Endothelial cell of umbilical vein (primary cell): ENCODE results near the gene SYT8. TPM values are rescaled to one million over a fixed set of nuclear protein-coding genes. Genes with fewer than 3 reads are reported as not detected.
"Not testable (repeated sequence)": the region's sequence is repeated elsewhere in the genome, so short reads cannot be mapped to it uniquely, and the experiment has no call there.

Experiments used
- BruUV-seq: library from RNA; stranded (reverse); fragments of 400-500 nt; replicated peaks from 2 replicates; lab custom pipeline; 2021; lab: Mats Ljungman, UMichigan
- CTCF ChIA-PET: fragments of 300-600, 350-600 bp; sonication (Branson Sonifier 250); formaldehyde crosslinking; loops from one replicate; lab custom pipeline; 2021; ENCODE audit warnings: antibody characterized with exemption, inconsistent platforms; lab: Charles Lee
- POLR2A ChIA-PET: fragments of 300-600, 350-600 bp; sonication (Branson Sonifier 250); formaldehyde crosslinking; loops from one replicate; lab custom pipeline; 2021; ENCODE audit warnings: antibody characterized with exemption, inconsistent platforms; lab: Charles Lee
- DNase-seq: peaks from one replicate; pipeline ENCODE4 v3.0.0-alpha.2; 2011; ENCODE audit warnings: low read depth, low spot score
- FAIRE-seq: peaks from 2 replicates; lab custom pipeline; 2011; peaks lifted over from hg19 to GRCh38; lab: Jason Lieb, UNC
- H2AFZ ChIP-seq: 2 replicates; pipeline ENCODE4 v1.6.0; 2012; ENCODE audit warnings: low read depth, low read length, control low read depth, inconsistent platforms
- H3K27ac ChIP-seq: 2 replicates; pipeline ENCODE4 v1.5.1; 2011; ENCODE audit warnings: low read depth, mild to moderate bottlenecking, control low read depth, low read length, moderate library complexity; ENCODE audit not compliant: insufficient read depth
- H3K27me3 ChIP-seq, 2 experiments: 2 replicates each; pipeline versions ENCODE4 v1.6.0 to v1.6.1; 2011; ENCODE audit warnings: low read length in 2 of 2, mixed read lengths in 1 of 2; ENCODE audit not compliant: control insufficient read depth in 2 of 2, insufficient read depth in 2 of 2
- H3K36me3 ChIP-seq, 2 experiments: 2 replicates in 1 of 2; 3 replicates in 1 of 2; pipeline ENCODE4 v1.5.1; 2011; ENCODE audit warnings: low read length in 2 of 2, mild to moderate bottlenecking in 1 of 2, moderate library complexity in 1 of 2; ENCODE audit not compliant: control insufficient read depth in 2 of 2, insufficient read depth in 2 of 2; ENCODE audit errors: extremely low read depth in 1 of 2
- H3K4me1 ChIP-seq: 3 replicates; pipeline ENCODE4 v1.5.1; 2011; ENCODE audit warnings: mild to moderate bottlenecking, low read length; ENCODE audit not compliant: control insufficient read depth, insufficient read depth; ENCODE audit errors: extremely low read depth
- H3K4me2 ChIP-seq: 2 replicates; pipeline ENCODE4 v1.6.1; 2011; ENCODE audit warnings: low read length, control low read depth, mixed read lengths; ENCODE audit not compliant: insufficient read depth
- H3K4me3 ChIP-seq, 3 experiments: fragments of 200-600 bp in 1 of 3; sonication (generic), shearing (Covaris generic) in 1 of 3; replicated peaks in 1 of 3; 2 replicates each; pipeline ENCODE4 v1.5.1; 2011 to 2016; ENCODE audit warnings: control low read depth in 3 of 3, low read length in 3 of 3, mild to moderate bottlenecking in 2 of 3, inconsistent platforms in 1 of 3, low read depth in 1 of 3, moderate library complexity in 1 of 3; ENCODE audit not compliant: insufficient read depth in 1 of 3
- H3K79me2 ChIP-seq: 2 replicates; pipeline ENCODE4 v1.6.0; 2012; ENCODE audit warnings: low read length, inconsistent platforms; ENCODE audit not compliant: control insufficient read depth, insufficient read depth
- H3K9ac ChIP-seq: replicated peaks from 2 replicates; pipeline ENCODE3; 2011; ENCODE audit warnings: low read length, control low read depth; ENCODE audit not compliant: insufficient read depth; ENCODE audit errors: extremely low read depth
- H3K9me1 ChIP-seq: replicated peaks from 3 replicates; pipeline ENCODE4 v1.6.0; 2011; ENCODE audit warnings: mild to moderate bottlenecking, low read length; ENCODE audit not compliant: control insufficient read depth, insufficient read depth; ENCODE audit errors: extremely low read depth
- H3K9me3 ChIP-seq: replicated peaks from 2 replicates; pipeline ENCODE4 v1.5.1; 2012; ENCODE audit warnings: low read length, inconsistent platforms; ENCODE audit not compliant: control insufficient read depth, insufficient read depth
- H4K20me1 ChIP-seq: replicated peaks from 2 replicates; pipeline ENCODE3; 2011; ENCODE audit warnings: mild to moderate bottlenecking, low read length; ENCODE audit not compliant: control insufficient read depth, insufficient read depth; ENCODE audit errors: extremely low read depth
- EZH2 ChIP-seq: IDR thresholded peaks from 2 replicates; pipeline ENCODE4 v1.6.1; 2012; ENCODE audit warnings: borderline replicate concordance, low read depth, mild to moderate bottlenecking, moderate library complexity, low read length, inconsistent platforms; ENCODE audit not compliant: severe bottlenecking
- FOS ChIP-seq: IDR thresholded peaks from 2 replicates; pipeline ENCODE4 v1.6.1; 2011; ENCODE audit warnings: mild to moderate bottlenecking, low read length, moderate library complexity, borderline replicate concordance; ENCODE audit not compliant: insufficient read depth
- GATA2 ChIP-seq: IDR thresholded peaks from 2 replicates; pipeline ENCODE4 v1.7.0; 2011; ENCODE audit warnings: low read depth, mild to moderate bottlenecking, moderate library complexity, mixed read lengths, low read length; ENCODE audit not compliant: insufficient read length, insufficient read depth
- JUN ChIP-seq: IDR thresholded peaks from 2 replicates; pipeline ENCODE4 v1.6.1; 2011; ENCODE audit warnings: borderline replicate concordance, low read depth; ENCODE audit not compliant: insufficient read length, insufficient read depth
- MYC ChIP-seq: IDR thresholded peaks from one replicate; pipeline ENCODE4 v1.6.1; 2011; ENCODE audit warnings: mild to moderate bottlenecking, low read depth, low read length
- POLR2A ChIP-seq: IDR thresholded peaks from 2 replicates; pipeline ENCODE4 v1.6.1; 2012; ENCODE audit warnings: low read depth, mild to moderate bottlenecking, control low read depth, low read length
- POLR2AphosphoS5 ChIP-seq: IDR thresholded peaks from 2 replicates; pipeline ENCODE4 v1.6.1; 2012; ENCODE audit warnings: low read depth, mild to moderate bottlenecking, control low read depth, low read length, moderate library complexity; ENCODE audit not compliant: insufficient read depth
- dilution Hi-C: fragments of 300-500 bp; cut with MboI; formaldehyde crosslinking; loops from one replicate; pipeline ENCODE4 v1.15.0; 2019; ENCODE audit warnings: low sequenced_read_pairs; ENCODE audit not compliant: extremely low pct_ligation_motif_present
- intact Hi-C: fragments of 100-400 bp; cut with micrococcal nuclease; formaldehyde crosslinking; loops from one replicate; pipeline ENCODE4 v1.10.0; 2022
- polyA plus RNA-seq, 4 experiments: library from polyadenylated mRNA; depleted of rRNA in 3 of 4; stranded (reverse) in 3 of 4; unstranded in 1 of 4; fragments of >200 nt; gene quantifications; 2 replicates each; pipeline versions ENCODE4 v1.2.1 to v1.2.3, GENCODE V29; 2011 to 2012; ENCODE audit warnings: missing spikeins in 1 of 4
- total RNA-seq: library from RNA; stranded (reverse); gene quantifications from 2 replicates; pipeline ENCODE4 v1.2.3, GENCODE V29; 2021
- TF ChIP-seq, protein P1 (sequence below), 2 donors: IDR thresholded peaks; 1 replicate in 1 of 2; 2 replicates in 1 of 2; pipeline ENCODE4 v1.5.1; 2011; ENCODE audit warnings: low read length in 2 of 2, mild to moderate bottlenecking in 2 of 2, moderate library complexity in 2 of 2, control low read depth in 1 of 2, inconsistent platforms in 1 of 2, low read depth in 1 of 2; ENCODE audit not compliant: insufficient read depth in 1 of 2; ENCODE audit errors: extremely low read depth in 1 of 2
- TF ChIP-seq, protein P2 (sequence below): IDR thresholded peaks from 2 replicates; pipeline ENCODE4 v1.6.1; 2011; ENCODE audit not compliant: insufficient read depth, insufficient read length

SYT8 gene
- total and polyA plus RNA-seq, 2 donors (not counting 3 experiments of a cell fraction or from before 2014, with no cell fraction given), result not detected

DNA sequence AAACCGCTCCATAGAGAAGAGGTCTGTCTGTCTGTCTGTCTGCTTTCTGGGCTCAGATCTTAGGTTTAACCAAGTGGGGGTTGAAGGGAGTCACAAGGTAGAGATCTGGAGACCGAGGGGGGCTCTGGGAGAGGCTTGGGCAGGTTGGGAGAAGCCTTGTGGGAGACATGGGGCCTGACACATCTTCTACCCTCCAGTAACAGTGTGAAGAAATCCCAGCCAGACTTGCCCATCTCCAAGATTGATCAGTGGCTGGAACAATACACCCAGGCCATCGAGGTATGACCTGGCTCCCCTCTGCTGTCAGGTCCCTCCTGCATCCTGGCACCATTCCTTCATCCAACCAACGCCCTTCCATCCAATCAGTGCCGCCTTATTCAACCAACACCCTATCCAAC lies 49.5 kb downstream of the SYT8 start:
- no peaks in the 10 kb centered on the region for H3K79me2 ChIP-seq
- H3K9ac ChIP-seq, result no peak overlapping the region
- no peaks in the 10 kb centered on the region for H3K4me1 ChIP-seq
- no peak for FAIRE-seq
- POLR2A ChIA-PET, result no interaction called here
- H3K36me3 ChIP-seq, result no peaks in the 10 kb centered on the region
- no peak overlapping the region for H2AFZ ChIP-seq
- H3K4me3 ChIP-seq, result no peak overlapping the region
- no peaks in the 10 kb centered on the region for H4K20me1 ChIP-seq
- no peak overlapping the region for H3K27ac ChIP-seq
- no peaks in the 10 kb centered on the region for H3K9me3 ChIP-seq
- no peaks in the 10 kb centered on the region for H3K27me3 ChIP-seq
- H3K9me1 ChIP-seq, result no peaks in the 10 kb centered on the region
- intact Hi-C loops, result no loop called here
- BruUV-seq, result no TSS peak
- no peak for DNase-seq
- dilution Hi-C loops, result no loop called here
- TF ChIP-seq GATA2, result no peak
- no peak for TF ChIP-seq POLR2AphosphoS5
- no peak for TF ChIP-seq POLR2A
- TF ChIP-seq JUN, result no peak
- TF ChIP-seq, protein P1, sequence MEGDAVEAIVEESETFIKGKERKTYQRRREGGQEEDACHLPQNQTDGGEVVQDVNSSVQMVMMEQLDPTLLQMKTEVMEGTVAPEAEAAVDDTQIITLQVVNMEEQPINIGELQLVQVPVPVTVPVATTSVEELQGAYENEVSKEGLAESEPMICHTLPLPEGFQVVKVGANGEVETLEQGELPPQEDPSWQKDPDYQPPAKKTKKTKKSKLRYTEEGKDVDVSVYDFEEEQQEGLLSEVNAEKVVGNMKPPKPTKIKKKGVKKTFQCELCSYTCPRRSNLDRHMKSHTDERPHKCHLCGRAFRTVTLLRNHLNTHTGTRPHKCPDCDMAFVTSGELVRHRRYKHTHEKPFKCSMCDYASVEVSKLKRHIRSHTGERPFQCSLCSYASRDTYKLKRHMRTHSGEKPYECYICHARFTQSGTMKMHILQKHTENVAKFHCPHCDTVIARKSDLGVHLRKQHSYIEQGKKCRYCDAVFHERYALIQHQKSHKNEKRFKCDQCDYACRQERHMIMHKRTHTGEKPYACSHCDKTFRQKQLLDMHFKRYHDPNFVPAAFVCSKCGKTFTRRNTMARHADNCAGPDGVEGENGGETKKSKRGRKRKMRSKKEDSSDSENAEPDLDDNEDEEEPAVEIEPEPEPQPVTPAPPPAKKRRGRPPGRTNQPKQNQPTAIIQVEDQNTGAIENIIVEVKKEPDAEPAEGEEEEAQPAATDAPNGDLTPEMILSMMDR (IDR thresholded peaks at IDR 0.05; ENCODE audit: extremely low read depth in 1 of 2, insufficient read depth in 1 of 2, low read depth in 1 of 2, low read length in 2 of 2), result no peak
- no peak for TF ChIP-seq FOS
- no peak for TF ChIP-seq EZH2
- TF ChIP-seq, protein P2, sequence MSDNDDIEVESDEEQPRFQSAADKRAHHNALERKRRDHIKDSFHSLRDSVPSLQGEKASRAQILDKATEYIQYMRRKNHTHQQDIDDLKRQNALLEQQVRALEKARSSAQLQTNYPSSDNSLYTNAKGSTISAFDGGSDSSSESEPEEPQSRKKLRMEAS, result no peak
- no peak for TF ChIP-seq MYC
- CTCF ChIA-PET, result interaction anchor here (1.0 to 3.7 kb wide), 6 partner anchors 51 to 269 kb away, joined by 3 to 262 read pairs (median 68); partner anchors contain the start of gene MRPL23
- H3K4me2 ChIP-seq, result no peak overlapping the region

DNA sequence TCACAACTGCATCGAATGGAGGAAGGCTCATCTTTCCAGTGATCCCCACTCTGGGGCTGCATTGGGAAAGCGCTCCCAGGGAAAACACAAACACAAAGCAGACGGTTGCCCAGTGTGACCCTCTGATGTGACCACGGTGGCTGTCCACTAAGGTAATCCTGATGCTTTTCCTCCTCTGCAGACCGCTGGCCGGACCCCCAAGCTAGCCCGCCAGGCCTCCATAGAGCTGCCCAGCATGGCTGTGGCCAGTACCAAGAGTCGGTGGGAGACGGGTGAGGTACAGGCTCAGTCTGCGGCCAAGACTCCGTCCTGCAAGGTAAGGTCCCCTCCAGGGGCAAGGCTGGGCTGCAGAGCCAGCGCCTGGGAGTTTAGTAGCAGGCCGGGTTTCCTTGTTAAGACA lies 51.8 kb downstream of the SYT8 start:
- H3K9ac ChIP-seq, H3K36me3 ChIP-seq, POLR2A ChIA-PET, dilution Hi-C loops, H3K9me3 ChIP-seq, H3K9me1 ChIP-seq, CTCF ChIA-PET, intact Hi-C loops, H3K4me1 ChIP-seq, H2AFZ ChIP-seq, DNase-seq, BruUV-seq, H3K27ac ChIP-seq, H3K27me3 ChIP-seq, FAIRE-seq, H4K20me1 ChIP-seq, H3K4me2 ChIP-seq, H3K4me3 ChIP-seq, H3K79me2 ChIP-seq: not testable (repeated sequence)
